Hepatocyte (in vitro differentiated cells): ENCODE results near the gene NDUFB5. TPM values are rescaled to one million over a fixed set of nuclear protein-coding genes. Genes with fewer than 3 reads are reported as not detected.

Experiments
- DNase-seq: peaks from one replicate; pipeline ENCODE4 v3.0.0-alpha.2; 2016; ENCODE audit warnings: low spot score
- H2AFZ ChIP-seq: fragments of 200-600 bp; sonication (generic); 2 replicates; pipeline ENCODE4 v1.6.0; 2016; ENCODE audit warnings: antibody characterized with exemption, mild to moderate bottlenecking
- H3K27ac ChIP-seq: fragments of 200-600 bp; sonication (generic); 2 replicates; pipeline ENCODE4 v1.5.1; 2016; ENCODE audit warnings: mild to moderate bottlenecking
- H3K27me3 ChIP-seq: fragments of 200-600 bp; sonication (generic); 2 replicates; pipeline ENCODE4 v1.6.1; 2016
- H3K36me3 ChIP-seq: fragments of 200-600 bp; sonication (generic); replicated peaks from 2 replicates; pipeline ENCODE4 v1.5.1; 2016; ENCODE audit warnings: low read depth; ENCODE audit not compliant: insufficient read depth
- H3K4me1 ChIP-seq: fragments of 200-600 bp; sonication (generic); 2 replicates; pipeline ENCODE4 v1.5.1; 2016; ENCODE audit warnings: mild to moderate bottlenecking, moderate library complexity; ENCODE audit not compliant: insufficient read depth
- H3K4me2 ChIP-seq: fragments of 200-600 bp; sonication (generic); 2 replicates; pipeline ENCODE4 v1.6.0; 2016
- H3K4me3 ChIP-seq: fragments of 200-600 bp; sonication (generic); 2 replicates; pipeline ENCODE4 v1.5.1; 2016; ENCODE audit warnings: mild to moderate bottlenecking
- H3K79me2 ChIP-seq: fragments of 200-600 bp; sonication (generic); 2 replicates; pipeline ENCODE4 v1.6.0; 2017; ENCODE audit warnings: mild to moderate bottlenecking
- H3K9me2 ChIP-seq: fragments of 200-600 bp; sonication (generic); replicated peaks from 2 replicates; pipeline ENCODE4 v1.6.0; 2017; ENCODE audit warnings: mild to moderate bottlenecking; ENCODE audit not compliant: insufficient read depth
- H3K9me3 ChIP-seq: fragments of 200-600 bp; sonication (generic); 2 replicates; pipeline ENCODE4 v1.5.1; 2016; ENCODE audit warnings: low read depth, mild to moderate bottlenecking
- H4K20me1 ChIP-seq: fragments of 200-600 bp; sonication (generic); 2 replicates; pipeline ENCODE4 v1.6.0; 2016; ENCODE audit warnings: mild to moderate bottlenecking; ENCODE audit not compliant: insufficient read depth, poor library complexity, severe bottlenecking
- CTCF ChIP-seq: fragments of 200-600 bp; sonication (generic); IDR thresholded peaks from 2 replicates; pipeline ENCODE4 v1.5.1; 2016; ENCODE audit warnings: antibody characterized with exemption, mild to moderate bottlenecking; ENCODE audit not compliant: poor library complexity
- EZH2 ChIP-seq: fragments of 200-600 bp; sonication (generic); IDR thresholded peaks from 2 replicates; pipeline ENCODE4 v1.6.1; 2016; ENCODE audit warnings: antibody characterized with exemption, mild to moderate bottlenecking, borderline replicate concordance
- EZH2phosphoT487 ChIP-seq: fragments of 200-600 bp; sonication (generic); IDR thresholded peaks from one replicate; pipeline ENCODE4 v1.6.1; 2018; ENCODE audit warnings: antibody characterized with exemption, mild to moderate bottlenecking, low read depth, moderate library complexity; ENCODE audit not compliant: unreplicated experiment, severe bottlenecking
- WGBS: methylation state at CpG from one replicate; pipeline ENCODE4 v1.1.6; 2016; ENCODE audit warnings: low lambda C conversion rate; ENCODE audit errors: missing lambda C conversion rate; 5-methylcytosine and 5-hydroxymethylcytosine counted together
- polyA plus RNA-seq: library from polyadenylated mRNA; unstranded; fragments of >200 nt; fragmentation: Nextera tagmentation; extraction: Ambion mirVana; gene quantifications from 2 replicates; pipeline ENCODE4 v1.2.1, GENCODE V29; 2016
- total RNA-seq: library from RNA; depleted of rRNA; stranded (reverse); fragments of >200 nt; gene quantifications from 2 replicates; pipeline ENCODE4 v1.2.3, GENCODE V29; 2014

The NDUFB5 gene
- total and polyA plus RNA-seq, 2 experiments from 2014 or later, result 108 to 150 TPM

- TF ChIP-seq EZH2phosphoT487 (no peak), CTCF (no peak), EZH2 (no peak)
- peaks cover 86% of the 10 kb centered on the region for H3K79me2 ChIP-seq
- no peak overlapping the region for H3K4me3 ChIP-seq
- no peaks in the 10 kb centered on the region for H3K9me2 ChIP-seq
- no peak overlapping the region for H3K27ac ChIP-seq
- 84% methylated on average over 3 of the region's 3 CpGs for WGBS
- peaks cover 6% of the 10 kb centered on the region for H4K20me1 ChIP-seq
- H2AFZ ChIP-seq, result no peak overlapping the region
- H3K27me3 ChIP-seq, result no peaks in the 10 kb centered on the region
- H3K4me1 ChIP-seq, result no peaks in the 10 kb centered on the region
- H3K9me3 ChIP-seq, result no peaks in the 10 kb centered on the region
- DNase-seq, result no peak
- H3K36me3 ChIP-seq, result no peaks in the 10 kb centered on the region
- no peak overlapping the region for H3K4me2 ChIP-seq
These were observed 56.3 kb downstream of the NDUFB5 start for GRCh38 chr3:179660872-179661271.

GRCh38 chr3:179661777-179662176 is 57.2 kb downstream of the NDUFB5 start:
- WGBS, result 89% methylated on average over 4 of the region's 4 CpGs
- Histone ChIP-seq H3K4me2 (no peak overlapping the region), H3K9me3 (no peaks in the 10 kb centered on the region), H3K4me3 (no peak overlapping the region), H3K27me3 (no peaks in the 10 kb centered on the region), H4K20me1 (peaks cover 6% of the 10 kb centered on the region), H2AFZ (no peak overlapping the region), H3K36me3 (no peaks in the 10 kb centered on the region), H3K79me2 (peaks cover 82% of the 10 kb centered on the region), H3K27ac (no peak overlapping the region), H3K9me2 (no peaks in the 10 kb centered on the region), H3K4me1 (no peaks in the 10 kb centered on the region)
- TF ChIP-seq EZH2, result no peak
- TF ChIP-seq EZH2phosphoT487, result no peak
- no peak for TF ChIP-seq CTCF
- DNase-seq, result no peak

GRCh38 chr3:179663093-179663492 is 58.5 kb downstream of the NDUFB5 start:
- no peak for DNase-seq
- Histone ChIP-seq H3K79me2 (peaks cover 86% of the 10 kb centered on the region), H3K27ac (no peak overlapping the region), H3K36me3 (no peaks in the 10 kb centered on the region), H3K9me3 (no peaks in the 10 kb centered on the region), H4K20me1 (peaks cover 6% of the 10 kb centered on the region), H3K4me2 (no peak overlapping the region), H3K9me2 (no peaks in the 10 kb centered on the region), H3K4me3 (no peak overlapping the region), H3K4me1 (no peaks in the 10 kb centered on the region), H2AFZ (no peak overlapping the region), H3K27me3 (no peaks in the 10 kb centered on the region)
- TF ChIP-seq EZH2 (no peak), EZH2phosphoT487 (no peak), CTCF (no peak)
- 89% methylated on average over 1 of the region's 1 CpG for WGBS

- 64% methylated on average over 1 of the region's 1 CpG for WGBS
These were observed 61.4 kb downstream of the NDUFB5 start for GRCh38 chr3:179666030-179666429.

More at GRCh38 chr3:179666030-179666429, 61.4 kb downstream of the NDUFB5 start:
- no peak overlapping the region for H3K4me3 ChIP-seq
- no peak overlapping the region for H2AFZ ChIP-seq
- TF ChIP-seq EZH2phosphoT487, result no peak
- TF ChIP-seq EZH2, result no peak
- no peak for TF ChIP-seq CTCF
- no peak for DNase-seq
- no peaks in the 10 kb centered on the region for H3K9me2 ChIP-seq
- no peak overlapping the region for H3K4me2 ChIP-seq
- peaks cover under 1% of the 10 kb centered on the region for H4K20me1 ChIP-seq
- H3K27me3 ChIP-seq, result no peaks in the 10 kb centered on the region
- H3K9me3 ChIP-seq, result no peaks in the 10 kb centered on the region
- no peaks in the 10 kb centered on the region for H3K36me3 ChIP-seq
- H3K4me1 ChIP-seq, result no peaks in the 10 kb centered on the region
- H3K79me2 ChIP-seq, result peaks cover 87% of the 10 kb centered on the region
- H3K27ac ChIP-seq, result no peak overlapping the region
